T-helper 9 cell (primary cell): Measurements from ENCODE around the gene RARS2.
A peak's percentile ranks its signal among the peaks of the same experiment; 100 is the strongest.
"Not testable (repeated sequence)": the region's sequence is repeated elsewhere in the genome, so short reads cannot be mapped to it uniquely, and the experiment has no call there.

Experiments
- DNase-seq: peaks from one replicate; pipeline ENCODE4 v3.0.0-alpha.2; 2020

The RARS2 gene

DNA sequence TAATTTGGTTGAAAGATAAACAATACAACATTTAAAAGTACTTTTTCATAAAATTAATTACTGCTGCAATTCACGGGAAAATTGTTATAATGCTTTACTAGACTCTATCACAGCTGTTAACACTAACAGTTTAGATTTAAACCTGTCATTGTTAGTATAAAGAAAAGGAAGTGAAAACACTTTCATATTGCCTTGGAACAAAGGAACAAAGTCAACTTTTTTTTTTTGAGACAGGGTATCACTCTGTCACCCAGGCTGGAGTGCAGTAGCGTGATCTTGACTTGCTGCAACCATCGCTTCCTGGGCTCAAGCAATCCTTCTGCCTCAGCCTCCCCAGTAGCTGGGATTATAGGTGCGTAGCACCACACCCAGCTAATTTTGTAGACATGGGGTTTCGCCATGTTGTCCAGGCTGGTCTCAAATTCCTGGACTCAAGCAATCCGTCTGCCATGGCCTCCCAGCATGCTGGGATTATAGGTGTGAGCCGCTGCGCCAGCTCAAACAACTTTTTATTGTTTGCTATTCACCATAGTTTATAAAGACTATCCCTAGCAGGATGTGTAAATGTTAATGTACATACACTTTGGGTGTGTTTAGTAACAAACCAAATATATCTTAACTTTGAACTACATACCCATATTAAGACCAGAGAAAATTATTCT, 94.9 kb downstream of the RARS2 start:
- no peak for DNase-seq

GRCh38 chr6:87489326-87489725, 100.5 kb downstream of the RARS2 start:
- not testable (repeated sequence) for DNase-seq

- no peak for DNase-seq
Observed at GRCh38 chr6:87487555-87487954, 102.2 kb downstream of the RARS2 start.

DNA sequence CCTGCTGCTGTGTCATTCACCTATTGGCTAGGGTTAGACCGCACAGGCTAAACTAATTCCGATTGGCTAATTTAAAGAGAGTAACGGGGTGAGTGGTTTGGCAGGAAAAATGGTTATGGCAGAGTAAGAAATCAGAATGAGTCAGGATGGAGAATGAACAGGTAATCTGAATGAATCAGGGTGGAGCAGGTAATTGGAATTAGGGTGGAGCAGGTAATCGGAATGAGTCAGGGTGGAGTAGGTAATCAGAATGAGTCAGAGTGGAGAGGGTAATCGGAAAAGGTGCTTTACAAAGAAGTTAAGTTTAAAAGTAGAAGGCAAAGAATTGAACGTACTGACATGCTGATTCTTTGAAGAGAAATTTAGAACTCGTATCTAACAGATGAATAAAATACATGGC, 105.3 kb downstream of the RARS2 start:
- DNase-seq: no peak

DNA sequence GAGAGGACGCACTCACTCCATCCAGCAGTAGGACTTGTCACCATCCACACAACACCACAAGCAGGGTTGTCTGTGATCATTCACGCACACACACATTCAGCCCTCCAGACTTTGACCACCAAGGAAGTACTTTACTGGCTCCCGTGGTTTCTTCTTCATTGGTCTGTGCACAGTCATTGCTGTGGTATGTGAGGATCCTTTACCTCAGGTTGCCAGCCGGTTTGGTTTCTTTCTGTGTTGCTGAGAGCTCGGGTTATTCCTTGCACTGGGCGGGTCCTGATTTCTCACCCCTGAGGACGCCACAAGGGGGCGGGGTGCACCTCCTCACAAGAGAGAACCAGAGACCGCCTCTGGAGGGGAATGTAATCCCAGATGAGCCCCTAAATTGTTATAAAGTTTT, 105.9 kb downstream of the RARS2 start:
- no peak for DNase-seq

DNA sequence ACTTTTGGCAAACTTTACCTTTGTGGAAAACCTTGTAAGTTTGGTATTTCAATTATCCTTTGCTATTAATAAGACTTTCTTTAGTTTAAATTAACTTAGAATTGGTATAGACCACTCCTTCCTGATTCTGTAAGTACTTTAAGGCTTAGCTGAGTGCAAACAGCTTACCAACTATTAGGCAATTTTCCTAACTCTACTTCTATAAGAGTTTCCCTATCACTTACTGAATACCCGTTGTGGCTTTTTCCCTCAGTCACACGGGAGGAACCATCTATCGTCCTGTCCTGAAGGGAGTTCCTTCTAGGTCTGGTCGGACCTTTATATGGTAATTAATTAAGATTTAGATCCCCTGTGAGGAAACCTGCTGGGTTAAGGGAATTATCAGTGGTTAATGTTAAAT, 107.4 kb downstream of the RARS2 start:
- no peak for DNase-seq

DNA sequence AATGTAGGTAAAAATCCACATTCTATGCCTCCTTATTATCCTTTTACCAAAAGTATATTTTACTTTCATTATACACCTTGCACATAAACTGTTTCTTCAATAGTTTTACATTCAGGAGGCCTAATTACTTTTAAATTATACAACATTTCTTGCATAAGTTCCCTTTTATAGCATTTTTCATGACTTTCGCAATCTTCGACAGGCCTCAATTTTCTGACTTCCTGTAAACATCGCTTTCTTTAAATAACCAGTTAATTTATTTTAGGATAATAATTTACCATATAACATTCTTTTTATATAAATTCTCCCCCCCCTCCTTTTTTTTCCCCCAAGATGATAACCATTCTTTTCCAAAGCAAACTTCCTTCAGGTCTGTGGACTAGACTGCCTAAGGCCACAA, 107.9 kb downstream of the RARS2 start:
- DNase-seq: no peak

DNA sequence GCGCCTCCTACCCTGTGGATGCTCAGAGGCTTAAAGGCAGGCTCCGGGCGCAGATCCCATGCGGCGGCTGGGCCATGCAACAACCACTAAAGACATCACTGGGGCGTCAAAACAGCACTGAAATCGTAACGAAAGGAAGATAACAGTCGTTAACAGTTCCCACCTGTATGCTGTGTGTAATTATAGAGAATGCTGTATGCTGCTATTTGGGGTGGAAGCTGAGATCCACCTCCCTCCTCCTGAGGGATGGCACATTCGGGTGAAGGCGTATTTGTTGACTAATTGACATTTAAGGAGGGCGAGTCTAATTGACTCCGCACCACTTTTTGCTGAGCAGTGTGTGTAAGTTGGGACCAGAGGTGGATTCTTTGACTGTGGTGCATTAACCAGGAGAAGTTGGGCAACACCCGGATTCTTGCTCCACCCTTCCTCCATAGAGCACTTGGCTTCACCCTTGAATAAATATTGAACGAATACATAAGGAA, 116.3 kb downstream of the RARS2 start:
- DNase-seq: peak; percentile 43

GRCh38 chr6:87472525-87473418, 117.0 kb downstream of the RARS2 start, which contains the start of gene SLC35A1:
Gene SLC35A1 (plus strand): TSS chr6:87472974. CDS start chr6:87473004, 30 bp downstream.
- DNase-seq: peak; percentile 73

GRCh38 chr6:87465051-87465450, 124.7 kb downstream of the RARS2 start:
- DNase-seq: no peak
